ENCODE measurements around the gene COX8A. TPM values are rescaled to one million over a fixed set of nuclear protein-coding genes. Genes with fewer than 3 reads are reported as not detected.

The COX8A gene
- total and polyA plus RNA-seq, 8 donors = 79.8 to 441 (median 121) TPM

GRCh38 chr11:64000740-64001483 lies 26.5 kb downstream of the COX8A start:
- peaks cover 0 to 20% (median 12%) of the 10 kb centered on the region in 3 donors for H3K36me3 ChIP-seq
- no peak for ATAC-seq
- no peak overlapping the region for H3K27ac ChIP-seq
- no peak for DNase-seq
- H3K9me3 ChIP-seq = no peaks in the 10 kb centered on the region
- no peaks in the 10 kb centered on the region for H3K27me3 ChIP-seq
- FAIRE-seq = no peak
- intact Hi-C loops (cut with DNase I) = loop anchor here in 2 of 3 donors (5.0 to 10.0 kb wide), 2 partner anchors 64 to 151 kb away; no protein-coding TSS in a partner anchor
- H3K4me3 ChIP-seq = peak overlapping the region in 1 of 4 donors; percentile 27
- TF ChIP-seq CTCF (IDR thresholded peaks at IDR 0.05) = no peak
- peaks cover 0 to 5% (median 2%) of the 10 kb centered on the region in 3 donors for H3K4me1 ChIP-seq
- 57 to 61% methylated on average over 42 to 60 of the region's 60 CpGs for WGBS, 2 donors

GRCh38 chr11:64001484-64002420 lies 27.3 kb downstream of the COX8A start:
- Histone ChIP-seq H3K4me3 (no peak overlapping the region), H3K27me3 (no peaks in the 10 kb centered on the region), H3K27ac (no peak overlapping the region), H3K4me1 (peaks cover 0 to 5% (median 2%) of the 10 kb centered on the region in 3 donors), H3K9me3 (no peaks in the 10 kb centered on the region), H3K36me3 (peaks cover 0 to 18% (median 10%) of the 10 kb centered on the region in 3 donors)
- FAIRE-seq = no peak
- DNase-seq = no peak
- TF ChIP-seq CTCF (IDR thresholded peaks at IDR 0.05) = no peak
- WGBS, 2 donors = 73 to 81% methylated on average over 23 of the region's 23 CpGs
- intact Hi-C loops (cut with DNase I) = loop anchor here in 2 of 3 donors (5.0 to 10.0 kb wide), 2 partner anchors 63 to 151 kb away; no protein-coding TSS in a partner anchor
- no peak for ATAC-seq

GRCh38 chr11:64003807-64004589 lies 29.6 kb downstream of the COX8A start:
- WGBS, 2 donors = 73 to 77% methylated on average over 23 of the region's 23 CpGs

More at GRCh38 chr11:64003807-64004589, 29.6 kb downstream of the COX8A start:
- DNase-seq = peak in 2 of 6 donors; percentile 59 to 64
- Histone ChIP-seq H3K27me3 (no peaks in the 10 kb centered on the region), H3K4me3 (no peak overlapping the region), H3K9me3 (no peaks in the 10 kb centered on the region), H3K36me3 (no peaks in the 10 kb centered on the region), H3K27ac (peak overlapping the region in 2 of 4 donors; percentile 17 to 28), H3K4me1 (peaks cover 0 to 11% (median 5%) of the 10 kb centered on the region in 3 donors)
- TF ChIP-seq CTCF (IDR thresholded peaks at IDR 0.05) = no peak
- intact Hi-C loops (cut with DNase I) = loop anchor here in 2 of 3 donors (5.0 to 10.0 kb wide), 2 partner anchors 61 to 148 kb away; no protein-coding TSS in a partner anchor
- peak in 1 of 4 donors; percentile 15 for ATAC-seq
- no peak for FAIRE-seq
